HG02610 (cell line): ENCODE results near the gene SMCR8.
"Not testable (repeated sequence)": the region's sequence is repeated elsewhere in the genome, so short reads cannot be mapped to it uniquely, and the experiment has no call there.

Experiments
- ATAC-seq: cut with Tn5 transposase; IDR thresholded peaks from one replicate; pipeline ENCODE4 v1.9.1; 2021; ENCODE audit warnings: mild to moderate bottlenecking, moderate library complexity; ENCODE audit not compliant: unreplicated experiment

The SMCR8 gene

GRCh38 chr17:18360518-18360917 lies 45.4 kb downstream of the SMCR8 start:
- no peak for ATAC-seq

DNA sequence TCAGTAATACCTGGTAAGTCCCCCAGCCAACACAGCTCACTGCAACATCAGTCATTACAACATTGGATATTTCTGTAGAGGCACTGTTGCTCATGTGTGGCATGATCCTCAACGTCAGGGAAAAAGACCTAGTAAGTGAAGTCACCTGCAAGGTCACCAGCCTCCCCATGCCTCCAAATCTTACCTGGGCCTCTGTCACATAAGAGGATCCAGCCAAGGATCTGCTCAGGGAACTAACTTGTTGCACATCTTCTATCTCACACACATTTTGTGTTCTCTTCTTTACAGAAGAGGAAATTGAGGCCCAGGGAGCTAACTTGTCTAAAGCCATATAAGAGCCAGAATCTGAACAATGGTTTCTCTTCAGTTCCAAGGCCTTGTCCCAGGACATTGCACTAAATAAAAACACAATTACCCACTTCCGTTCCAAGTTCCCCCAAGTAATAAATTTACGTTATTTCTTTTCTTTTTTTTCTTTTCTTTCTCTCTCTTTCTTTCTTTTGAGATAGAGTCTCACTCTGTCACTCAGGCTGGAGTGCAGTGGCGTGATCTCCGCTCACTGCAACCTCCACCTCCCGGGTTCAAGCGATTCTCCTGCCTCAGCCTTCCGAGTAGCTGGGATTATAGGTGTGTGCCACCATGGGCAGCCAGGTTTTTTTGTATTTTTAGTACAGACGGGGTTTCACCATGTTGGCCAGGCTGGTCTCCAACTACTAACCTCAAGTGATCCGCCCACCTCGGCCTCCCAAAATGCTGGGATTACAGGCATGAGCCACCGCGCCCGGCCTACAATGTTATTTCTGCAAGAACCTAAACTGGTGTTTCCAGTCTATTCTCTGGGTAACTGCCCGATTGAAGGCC lies 47.0 kb downstream of the SMCR8 start:
- ATAC-seq: no peak

DNA sequence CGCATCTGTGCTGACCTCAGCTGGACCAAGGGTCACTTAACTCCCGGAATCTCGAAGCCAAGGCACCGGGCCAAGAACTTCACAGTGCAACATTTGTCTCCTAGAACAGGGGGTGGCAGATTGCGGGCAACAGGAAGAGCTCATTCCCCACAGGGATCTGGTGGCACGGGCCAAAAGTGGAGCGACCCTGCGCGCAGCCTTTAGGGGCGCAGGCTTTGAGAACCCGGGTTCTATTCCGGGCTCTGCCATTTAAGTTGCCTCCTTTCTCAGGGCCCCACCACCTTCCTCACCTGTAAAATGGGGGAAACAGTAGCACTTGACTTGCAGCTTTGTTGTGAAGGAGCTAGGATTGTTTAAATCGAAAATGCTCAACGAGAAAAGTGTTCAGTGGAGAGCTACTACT lies 47.6 kb downstream of the SMCR8 start:
- ATAC-seq: no peak

DNA sequence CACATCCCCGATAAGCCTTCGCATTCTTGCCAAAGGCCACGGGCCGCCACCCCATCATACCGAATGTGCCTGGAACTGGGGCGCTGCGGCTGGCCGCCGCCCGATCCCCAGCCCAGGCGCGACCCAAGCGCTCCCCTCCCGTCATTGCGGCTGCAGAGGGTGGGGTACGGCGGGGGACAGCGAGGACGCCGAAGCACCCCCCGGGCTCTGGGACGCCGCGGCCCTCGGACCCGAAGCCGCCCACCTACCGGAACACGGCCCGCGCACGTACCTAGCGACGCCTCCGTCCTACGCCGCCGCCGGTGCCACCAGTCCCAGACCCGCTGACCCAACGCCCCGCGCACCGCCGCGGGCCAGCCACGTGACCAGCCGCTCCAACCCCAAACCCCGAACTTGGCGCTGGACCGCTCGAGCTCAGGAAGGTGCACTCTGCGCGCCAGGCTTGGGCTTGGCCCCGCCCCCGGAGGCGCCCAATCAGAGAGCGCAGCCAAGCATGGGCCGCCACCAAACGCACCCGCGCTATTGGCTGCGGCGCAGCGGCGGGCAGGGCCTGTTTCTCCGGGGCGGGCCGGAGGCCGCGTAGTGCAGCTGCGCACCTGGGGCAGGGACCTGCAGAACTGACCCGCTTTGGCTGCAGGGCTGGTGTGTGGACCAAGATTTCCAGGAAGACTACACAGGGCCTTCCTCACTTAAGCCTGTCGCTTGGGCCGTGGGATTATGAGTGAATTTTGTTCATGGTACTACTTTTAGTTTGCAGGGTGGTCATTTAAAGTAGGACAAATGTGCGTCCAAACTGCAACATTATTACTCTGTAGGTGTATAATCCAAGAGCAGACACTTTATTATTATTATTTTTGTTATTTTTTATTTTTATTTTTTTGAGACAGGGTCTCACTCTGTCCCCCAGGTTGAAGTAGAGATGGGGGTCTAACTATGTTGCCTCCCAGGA lies 48.3 kb downstream of the SMCR8 start, which contains the start of gene SHMT1:
Gene SHMT1 (minus strand): TSS at position 450 of the 949 bp plus-strand sequence. CDS start 7,569 bp downstream, outside the sequence.
- ATAC-seq: peak; percentile 97

- ATAC-seq: no peak
These were observed 49.1 kb downstream of the SMCR8 start for GRCh38 chr17:18364166-18364565.

DNA sequence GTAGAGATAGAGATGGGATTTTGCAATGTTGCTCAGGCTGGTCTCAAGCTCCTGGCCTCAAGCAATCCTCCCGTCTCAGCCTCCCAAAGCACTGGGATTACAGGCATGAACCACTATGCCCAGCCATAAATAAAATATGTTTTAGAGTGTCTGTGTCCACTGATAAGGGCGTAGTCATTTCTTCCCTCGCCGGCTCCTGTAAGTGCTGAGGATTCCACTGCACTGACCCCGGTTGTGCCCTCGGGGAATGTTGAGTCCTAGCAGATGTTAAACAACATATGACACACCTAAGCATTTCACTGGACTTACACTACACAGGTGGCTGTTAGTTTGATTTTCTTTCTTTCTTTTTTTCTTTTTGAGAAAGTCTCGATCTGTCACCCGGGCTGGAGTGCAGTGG lies 53.9 kb downstream of the SMCR8 start:
- no peak for ATAC-seq

DNA sequence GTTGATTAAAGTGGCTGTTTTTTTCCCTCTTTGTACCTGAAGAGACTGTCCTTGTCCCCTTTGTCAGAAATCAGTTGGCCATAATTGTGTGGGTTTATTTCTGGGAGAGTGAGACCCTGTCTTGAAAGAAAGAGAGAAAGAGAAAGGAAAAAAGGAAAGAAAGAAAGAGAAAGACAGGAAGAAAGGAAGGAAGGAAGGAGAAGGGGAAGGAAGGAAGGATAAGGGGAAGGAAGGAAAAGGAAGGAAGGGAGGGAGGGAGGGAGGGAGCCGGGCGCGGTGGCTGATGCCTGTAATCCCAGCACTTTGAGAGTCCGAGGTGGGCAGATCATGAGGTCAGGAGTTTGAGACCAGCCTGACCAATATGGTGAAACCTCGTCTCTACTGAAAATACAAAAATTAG lies 55.7 kb downstream of the SMCR8 start:
- ATAC-seq: no peak

GRCh38 chr17:18371455-18371854 lies 56.4 kb downstream of the SMCR8 start:
- no peak for ATAC-seq

GRCh38 chr17:18373181-18373580 lies 58.1 kb downstream of the SMCR8 start:
- ATAC-seq: not testable (repeated sequence)

DNA sequence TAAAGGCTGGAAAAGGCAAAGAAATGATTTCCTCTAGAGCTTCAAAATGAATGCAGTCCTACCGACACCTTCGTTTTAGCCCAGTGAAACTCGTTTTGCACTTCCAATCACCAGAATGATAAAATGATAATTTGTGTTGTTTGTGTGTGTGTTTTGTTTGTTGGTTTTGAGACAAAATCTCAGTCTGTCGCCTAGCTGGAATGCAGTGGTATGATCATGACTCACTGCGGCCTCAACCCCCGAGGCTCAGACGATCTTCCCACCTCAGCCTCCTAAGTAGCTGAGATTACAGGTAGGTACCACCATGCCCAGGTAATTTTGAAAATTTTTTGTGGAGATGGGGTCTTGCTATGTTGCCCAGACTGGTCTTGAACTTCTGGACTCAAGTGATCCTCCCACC lies 59.1 kb downstream of the SMCR8 start:
- no peak for ATAC-seq
